Stimulated activated CD8-positive, alpha-beta memory T cell treated with anti-CD3 and anti-CD28 coated beads, Interleukin-12 subunit alpha, Interleukin-12 subunit beta, amount 100 ng/mL, for 24 hours (primary cell): ENCODE measurements around the gene GLS.
"Not testable (repeated sequence)": the region's sequence is repeated elsewhere in the genome, so short reads cannot be mapped to it uniquely, and the experiment has no call there.

Experiments
- DNase-seq: peaks from one replicate; pipeline ENCODE4 v3.0.0-alpha.2; 2020; ENCODE audit errors: extremely low read depth

Gene GLS

GRCh38 chr2:190933361-190933760, 52.7 kb downstream of the GLS start:
- no peak for DNase-seq

GRCh38 chr2:190935054-190935453, 54.4 kb downstream of the GLS start:
- DNase-seq = no peak

DNA sequence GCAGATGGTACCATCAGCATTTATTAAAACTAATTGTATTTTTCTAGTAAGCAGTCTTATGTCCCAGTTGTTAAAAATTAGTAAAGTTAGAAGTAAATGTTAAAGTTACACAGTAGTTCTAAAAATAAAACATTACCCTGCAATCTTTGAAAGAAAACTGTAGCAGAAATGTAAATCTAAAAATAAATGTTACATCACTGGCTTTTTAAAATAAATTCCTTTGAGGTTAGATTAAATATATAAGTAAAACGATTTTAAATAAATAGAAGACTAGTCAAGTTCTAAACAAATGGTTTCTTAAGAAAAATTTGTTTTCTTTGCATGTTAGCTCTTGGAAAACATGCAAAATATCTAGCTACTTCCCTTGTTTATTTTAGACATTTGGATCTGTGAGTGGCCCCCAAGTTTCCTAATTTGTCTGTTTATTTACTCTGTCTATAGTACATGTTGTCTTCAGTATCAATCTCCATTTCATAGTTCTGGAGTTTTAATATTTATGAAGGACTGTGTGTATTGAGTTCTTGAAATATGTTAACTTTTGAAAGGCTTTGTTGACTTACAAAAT, 58.2 kb downstream of the GLS start:
- DNase-seq = no peak

DNA sequence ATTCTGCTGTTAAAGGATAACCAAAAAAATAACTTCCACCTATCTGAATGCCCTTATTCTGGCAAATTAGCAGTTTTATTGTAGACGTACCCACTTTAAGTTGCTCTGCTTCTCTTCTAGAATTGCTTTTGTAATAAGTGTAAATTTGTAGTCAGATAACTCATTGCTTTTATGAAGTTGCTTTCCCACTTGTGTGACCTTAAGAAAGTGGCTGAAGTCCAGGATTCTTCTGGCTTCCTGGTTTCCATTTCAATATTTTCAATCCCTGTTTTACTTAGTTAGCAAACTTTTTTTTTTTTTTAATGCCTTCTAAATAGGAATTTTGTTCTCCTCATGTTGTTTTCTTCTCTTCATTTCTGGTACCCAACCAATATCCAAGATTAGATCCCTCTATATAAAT, 59.8 kb downstream of the GLS start:
- DNase-seq = no peak

GRCh38 chr2:190941571-190941970, 61.0 kb downstream of the GLS start:
- DNase-seq = no peak

GRCh38 chr2:190942697-190943096, 62.1 kb downstream of the GLS start:
- no peak for DNase-seq

DNA sequence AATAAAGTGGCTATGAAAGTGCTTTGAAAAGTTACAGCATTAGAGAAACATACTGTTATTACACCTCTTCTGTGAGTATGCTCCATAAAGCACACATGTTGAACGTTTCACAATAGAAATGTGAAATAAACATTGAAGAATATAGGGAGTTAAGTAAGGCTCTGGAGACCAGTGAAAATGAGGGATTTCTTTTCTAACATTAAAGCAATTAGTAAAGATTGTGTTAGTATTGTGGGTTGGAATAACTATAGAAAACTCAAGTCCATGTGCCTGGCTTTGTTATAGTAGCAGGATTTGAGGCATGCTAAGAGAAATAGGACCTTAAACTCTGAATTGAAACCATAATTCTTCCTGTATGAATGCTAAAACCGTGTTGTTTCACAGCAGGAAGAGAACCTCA, 63.1 kb downstream of the GLS start:
- DNase-seq = no peak

GRCh38 chr2:190947141-190947540, 66.5 kb downstream of the GLS start:
- no peak for DNase-seq

DNA sequence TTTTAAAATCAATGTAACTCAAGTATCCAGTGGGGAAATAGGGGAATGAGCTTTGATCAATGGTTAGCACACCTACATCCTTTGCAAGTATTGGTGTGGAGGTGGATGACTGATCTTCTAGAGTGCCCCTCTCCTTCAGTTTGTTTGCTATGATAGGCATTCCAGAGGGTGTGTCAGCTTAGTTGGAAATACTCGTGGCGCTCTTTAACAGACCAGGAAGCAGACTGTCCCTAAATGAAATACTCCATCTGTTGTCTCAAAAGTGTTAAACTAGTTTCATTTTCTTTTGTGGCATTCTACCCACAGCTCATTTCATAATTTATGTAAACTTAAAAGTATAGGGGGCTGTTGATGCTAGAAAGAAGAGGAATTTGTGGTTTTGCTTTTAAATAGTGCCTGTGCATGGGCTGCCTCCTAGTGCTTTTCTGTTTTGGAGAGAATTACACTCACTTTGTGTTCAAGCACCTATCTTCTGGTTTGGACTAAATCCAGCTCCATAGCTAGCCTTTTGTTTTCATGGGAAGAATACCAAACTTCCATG, 67.2 kb downstream of the GLS start:
- no peak for DNase-seq

DNA sequence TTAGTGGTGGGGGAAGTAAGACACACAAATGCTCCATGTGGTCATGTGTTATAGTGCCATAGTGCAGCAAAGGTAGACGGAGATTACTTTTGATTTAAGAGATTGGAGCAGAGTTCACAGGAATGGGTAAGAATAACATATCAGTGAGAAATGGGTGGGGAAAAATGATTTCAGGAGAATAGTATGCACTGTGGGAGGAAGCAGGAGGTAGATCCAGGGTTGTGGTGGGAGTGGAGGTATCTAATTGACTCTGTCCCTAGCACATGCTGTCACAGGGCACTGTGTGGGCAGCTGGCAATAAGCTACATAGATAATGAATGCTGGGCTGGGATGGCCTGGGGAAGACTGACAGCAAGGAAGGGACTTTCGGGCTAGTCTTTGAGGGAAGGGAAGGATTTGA, 68.0 kb downstream of the GLS start:
- no peak for DNase-seq

DNA sequence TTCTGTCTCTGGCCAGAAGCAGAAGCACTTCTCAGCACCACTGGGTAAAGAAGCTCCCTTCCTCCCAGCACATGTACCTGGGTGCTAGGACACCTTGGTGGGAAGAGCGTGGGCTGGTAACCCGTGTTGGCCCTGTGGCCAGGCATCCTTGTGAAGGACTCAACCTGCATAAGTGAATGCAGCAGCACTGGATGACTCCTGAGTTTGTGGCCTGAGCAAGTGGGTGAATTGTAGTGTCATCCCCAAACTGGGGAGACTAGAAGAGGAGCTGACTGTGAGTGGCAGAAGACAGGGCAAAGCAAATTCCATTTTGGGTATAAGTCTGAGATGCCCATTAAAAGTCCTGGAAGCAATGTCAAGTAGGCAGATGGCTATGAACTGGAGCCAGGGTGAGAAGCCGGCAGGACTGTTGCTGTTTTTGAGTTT, 70.0 kb downstream of the GLS start:
- DNase-seq = no peak

GRCh38 chr2:190953257-190953656, 72.6 kb downstream of the GLS start:
- no peak for DNase-seq

- DNase-seq = no peak
These were observed 79.5 kb downstream of the GLS start for GRCh38 chr2:190959911-190960788.

DNA sequence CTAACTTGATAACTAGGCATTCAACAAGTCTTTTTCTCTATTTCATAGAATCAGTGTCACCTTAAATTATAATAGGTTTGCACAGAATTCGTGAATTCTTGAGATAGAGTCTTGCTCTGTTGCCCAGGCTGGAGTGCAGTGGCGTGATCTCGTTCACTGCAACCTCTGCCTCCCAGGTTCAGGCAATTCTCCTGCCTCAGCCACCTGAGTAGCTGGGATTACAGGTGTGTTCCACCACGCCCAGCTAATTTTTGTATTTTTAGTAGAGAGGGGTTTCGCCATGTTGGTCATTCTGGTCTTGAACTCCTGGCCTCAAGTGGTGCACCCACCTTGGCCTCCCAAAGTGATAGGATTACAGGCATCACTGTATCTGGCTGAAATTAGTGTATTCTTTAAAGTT, 80.5 kb downstream of the GLS start:
- not testable (repeated sequence) for DNase-seq

- no peak for DNase-seq
These were observed 81.4 kb downstream of the GLS start for GRCh38 chr2:190961918-190962487.

GRCh38 chr2:190963088-190963487, 82.5 kb downstream of the GLS start:
- DNase-seq = no peak

DNA sequence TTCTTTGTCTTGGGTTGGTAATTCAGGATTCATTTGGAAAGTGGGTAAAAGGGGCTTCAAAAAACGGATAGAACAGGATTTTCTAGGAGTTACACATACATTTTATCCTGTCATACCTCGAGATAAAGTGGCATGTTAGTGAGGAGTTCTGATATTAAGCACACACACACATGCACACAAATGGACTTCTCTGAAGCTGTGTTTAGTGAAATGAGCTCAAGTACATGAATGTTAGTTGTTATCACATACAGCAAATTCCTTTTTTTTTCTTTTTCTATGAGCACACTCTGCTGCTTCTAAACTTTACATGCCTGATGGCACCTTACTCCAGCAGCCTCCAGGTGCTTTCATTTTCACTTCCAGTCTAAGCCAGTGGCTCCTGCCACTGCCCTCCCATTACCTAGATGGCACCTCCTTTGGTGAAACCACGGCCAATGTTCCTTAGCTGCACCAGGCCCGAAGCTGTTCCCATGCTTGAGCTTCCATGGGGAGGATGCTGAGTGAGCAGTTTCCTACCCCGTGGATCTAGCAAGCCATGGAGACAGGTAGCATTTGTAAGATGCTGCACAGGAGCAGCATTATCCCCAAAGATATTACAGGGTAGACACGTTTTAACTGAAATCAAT, 83.7 kb downstream of the GLS start:
- DNase-seq = no peak

GRCh38 chr2:190965580-190966222, 85.1 kb downstream of the GLS start:
- no peak for DNase-seq

GRCh38 chr2:190968522-190968921, 87.9 kb downstream of the GLS start:
- DNase-seq = no peak

- no peak for DNase-seq
These were observed 89.5 kb downstream of the GLS start for GRCh38 chr2:190970160-190970559.

GRCh38 chr2:190970873-190971506, 90.4 kb downstream of the GLS start:
- DNase-seq = no peak
